ENCODE results near the gene LILRB5.
"Not testable (repeated sequence)": the region's sequence is repeated elsewhere in the genome, so short reads cannot be mapped to it uniquely, and the experiment has no call there.

Gene LILRB5

GRCh38 chr19:54229146-54229545 is 27.9 kb downstream of the LILRB5 start:
- TF ChIP-seq CTCF (IDR thresholded peaks at IDR 0.05; ENCODE audit: insufficient read depth, low read length, poor library complexity, severe bottlenecking), result no peak
- TF ChIP-seq EZH2phosphoT487 (conservative IDR thresholded peaks at IDR 0.05; ENCODE audit: low read length), result no peak

GRCh38 chr19:54224619-54225018 is 32.5 kb downstream of the LILRB5 start:
- H3F3A ChIP-seq (ENCODE audit: insufficient read depth); H2AFZ ChIP-seq (ENCODE audit: low read depth, low read length, severe bottlenecking); H3K9me3 ChIP-seq (ENCODE audit: insufficient read depth, low read length); H3K4me3 ChIP-seq (ENCODE audit: insufficient read depth, low read length, poor library complexity, severe bottlenecking); H3K36me3 ChIP-seq (ENCODE audit: low read length); H3K79me2 ChIP-seq (ENCODE audit: insufficient read depth, low read length); H3K9me2 ChIP-seq (replicated peaks; ENCODE audit: insufficient read depth, low read length); H4K20me1 ChIP-seq (ENCODE audit: low read depth, low read length); H3K27ac ChIP-seq (ENCODE audit: low read depth, low read length); H3K4me2 ChIP-seq (ENCODE audit: low read depth, low read length, poor library complexity, severe bottlenecking); H3K9ac ChIP-seq (ENCODE audit: low read length); H3K27me3 ChIP-seq (ENCODE audit: low read length): not testable (repeated sequence)

More at GRCh38 chr19:54229146-54229545, 27.9 kb downstream of the LILRB5 start:
- H3K79me2 ChIP-seq (ENCODE audit: insufficient read depth, low read length), result no peaks in the 10 kb centered on the region
- H3K4me2 ChIP-seq (ENCODE audit: low read depth, low read length, poor library complexity, severe bottlenecking), result no peak overlapping the region
- no peaks in the 10 kb centered on the region for H3K9me2 ChIP-seq (replicated peaks; ENCODE audit: insufficient read depth, low read length)
- H3K4me3 ChIP-seq (ENCODE audit: insufficient read depth, low read length, poor library complexity, severe bottlenecking), result no peak overlapping the region
- no peaks in the 10 kb centered on the region for H3K9me3 ChIP-seq (ENCODE audit: insufficient read depth, low read length)
- no peaks in the 10 kb centered on the region for H3F3A ChIP-seq (ENCODE audit: insufficient read depth)
- no peaks in the 10 kb centered on the region for H3K27me3 ChIP-seq (ENCODE audit: low read length)
- H3K36me3 ChIP-seq (ENCODE audit: low read length), result no peaks in the 10 kb centered on the region
- H2AFZ ChIP-seq (ENCODE audit: low read depth, low read length, severe bottlenecking), result no peak overlapping the region
- H4K20me1 ChIP-seq (ENCODE audit: low read depth, low read length), result no peaks in the 10 kb centered on the region
- no peak overlapping the region for H3K27ac ChIP-seq (ENCODE audit: low read depth, low read length)
- no peak overlapping the region for H3K9ac ChIP-seq (ENCODE audit: low read length)

DNA sequence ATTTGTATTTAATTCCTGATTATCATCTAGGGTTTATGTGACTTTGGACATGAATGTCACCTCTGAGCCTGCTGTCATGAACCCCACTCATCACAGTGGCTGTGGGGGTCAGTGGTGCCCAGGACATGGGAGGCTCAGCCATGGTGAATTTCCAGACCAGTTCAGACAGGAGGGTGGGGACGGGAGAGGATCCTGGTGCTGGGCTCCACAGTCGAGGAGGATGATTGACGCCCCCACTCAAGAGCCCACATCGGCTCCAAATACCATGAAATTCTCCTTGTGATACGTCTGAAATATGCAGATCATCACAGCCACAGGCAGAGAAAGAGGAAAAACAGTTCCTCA is 33.2 kb downstream of the LILRB5 start:
- H3K9me3 ChIP-seq (ENCODE audit: insufficient read depth, low read length); H3K27ac ChIP-seq (ENCODE audit: low read depth, low read length); H4K20me1 ChIP-seq (ENCODE audit: low read depth, low read length); H3K36me3 ChIP-seq (ENCODE audit: low read length); H3K9me2 ChIP-seq (replicated peaks; ENCODE audit: insufficient read depth, low read length); H2AFZ ChIP-seq (ENCODE audit: low read depth, low read length, severe bottlenecking); H3K4me3 ChIP-seq (ENCODE audit: insufficient read depth, low read length, poor library complexity, severe bottlenecking); H3F3A ChIP-seq (ENCODE audit: insufficient read depth); H3K4me2 ChIP-seq (ENCODE audit: low read depth, low read length, poor library complexity, severe bottlenecking); H3K79me2 ChIP-seq (ENCODE audit: insufficient read depth, low read length); H3K27me3 ChIP-seq (ENCODE audit: low read length); H3K9ac ChIP-seq (ENCODE audit: low read length): not testable (repeated sequence)

- H3K4me2 ChIP-seq (ENCODE audit: low read depth, low read length, poor library complexity, severe bottlenecking); H3K27me3 ChIP-seq (ENCODE audit: low read length); H2AFZ ChIP-seq (ENCODE audit: low read depth, low read length, severe bottlenecking); H3K36me3 ChIP-seq (ENCODE audit: low read length); H3K9me2 ChIP-seq (replicated peaks; ENCODE audit: insufficient read depth, low read length); H3K9me3 ChIP-seq (ENCODE audit: insufficient read depth, low read length); H3F3A ChIP-seq (ENCODE audit: insufficient read depth); H3K4me3 ChIP-seq (ENCODE audit: insufficient read depth, low read length, poor library complexity, severe bottlenecking); H3K27ac ChIP-seq (ENCODE audit: low read depth, low read length); H3K9ac ChIP-seq (ENCODE audit: low read length); H3K79me2 ChIP-seq (ENCODE audit: insufficient read depth, low read length); H4K20me1 ChIP-seq (ENCODE audit: low read depth, low read length): not testable (repeated sequence)
These were observed 33.7 kb downstream of the LILRB5 start for GRCh38 chr19:54223277-54223936.

- not testable (repeated sequence) for H3F3A ChIP-seq (ENCODE audit: insufficient read depth); H3K9me3 ChIP-seq (ENCODE audit: insufficient read depth, low read length); H2AFZ ChIP-seq (ENCODE audit: low read depth, low read length, severe bottlenecking); H3K27me3 ChIP-seq (ENCODE audit: low read length); H3K9ac ChIP-seq (ENCODE audit: low read length); H3K36me3 ChIP-seq (ENCODE audit: low read length); H3K4me2 ChIP-seq (ENCODE audit: low read depth, low read length, poor library complexity, severe bottlenecking); H3K27ac ChIP-seq (ENCODE audit: low read depth, low read length); H4K20me1 ChIP-seq (ENCODE audit: low read depth, low read length); H3K4me3 ChIP-seq (ENCODE audit: insufficient read depth, low read length, poor library complexity, severe bottlenecking); H3K79me2 ChIP-seq (ENCODE audit: insufficient read depth, low read length); H3K9me2 ChIP-seq (replicated peaks; ENCODE audit: insufficient read depth, low read length)
These were observed 34.4 kb downstream of the LILRB5 start, which contains the start of gene LILRB3 for GRCh38 chr19:54222474-54223276. LILRB3 (minus strand) TSS chr19:54223007; CDS start chr19:54222976, 31 bp downstream.

DNA sequence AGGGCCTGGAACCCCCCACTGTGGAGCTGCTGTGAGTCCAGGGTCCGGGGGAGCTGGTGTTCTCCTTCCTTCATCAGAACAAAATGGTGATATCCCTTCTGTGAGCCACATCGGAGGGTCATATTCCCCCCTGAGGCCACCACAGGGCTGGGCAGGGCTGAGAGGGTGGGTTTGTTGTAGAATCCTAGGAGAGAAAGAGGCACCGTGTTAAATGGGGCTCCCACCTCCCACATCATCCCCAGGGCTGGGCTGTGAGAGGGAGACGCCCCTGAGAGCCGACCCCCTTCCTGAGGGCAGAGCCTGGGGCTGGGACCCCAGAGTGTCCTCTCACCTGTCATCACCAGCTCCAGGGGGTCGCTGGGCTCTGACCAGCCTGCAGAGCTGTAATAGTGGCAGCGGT is 35.1 kb downstream of the LILRB5 start:
- H3K27me3 ChIP-seq (ENCODE audit: low read length); H3K9me2 ChIP-seq (replicated peaks; ENCODE audit: insufficient read depth, low read length); H2AFZ ChIP-seq (ENCODE audit: low read depth, low read length, severe bottlenecking); H3K27ac ChIP-seq (ENCODE audit: low read depth, low read length); H3K36me3 ChIP-seq (ENCODE audit: low read length); H3K79me2 ChIP-seq (ENCODE audit: insufficient read depth, low read length); H3K4me2 ChIP-seq (ENCODE audit: low read depth, low read length, poor library complexity, severe bottlenecking); H3K4me3 ChIP-seq (ENCODE audit: insufficient read depth, low read length, poor library complexity, severe bottlenecking); H3F3A ChIP-seq (ENCODE audit: insufficient read depth); H3K9me3 ChIP-seq (ENCODE audit: insufficient read depth, low read length); H3K9ac ChIP-seq (ENCODE audit: low read length); H4K20me1 ChIP-seq (ENCODE audit: low read depth, low read length): not testable (repeated sequence)

GRCh38 chr19:54219702-54220101 is 37.4 kb downstream of the LILRB5 start:
- H3K9me2 ChIP-seq (replicated peaks; ENCODE audit: insufficient read depth, low read length); H3K4me3 ChIP-seq (ENCODE audit: insufficient read depth, low read length, poor library complexity, severe bottlenecking); H3K27ac ChIP-seq (ENCODE audit: low read depth, low read length); H3K9ac ChIP-seq (ENCODE audit: low read length); H3K9me3 ChIP-seq (ENCODE audit: insufficient read depth, low read length); H3K79me2 ChIP-seq (ENCODE audit: insufficient read depth, low read length); H2AFZ ChIP-seq (ENCODE audit: low read depth, low read length, severe bottlenecking); H3K27me3 ChIP-seq (ENCODE audit: low read length); H3F3A ChIP-seq (ENCODE audit: insufficient read depth); H4K20me1 ChIP-seq (ENCODE audit: low read depth, low read length); H3K36me3 ChIP-seq (ENCODE audit: low read length); H3K4me2 ChIP-seq (ENCODE audit: low read depth, low read length, poor library complexity, severe bottlenecking): not testable (repeated sequence)
